Measurements from ENCODE around the gene RXFP3. TPM values are rescaled to one million over a fixed set of nuclear protein-coding genes. Genes with fewer than 3 reads are reported as not detected.
A peak's percentile ranks its signal among the peaks of the same experiment; 100 is the strongest.

Gene RXFP3
- total RNA-seq, 4 donors from 2014 or later, result not detected

DNA sequence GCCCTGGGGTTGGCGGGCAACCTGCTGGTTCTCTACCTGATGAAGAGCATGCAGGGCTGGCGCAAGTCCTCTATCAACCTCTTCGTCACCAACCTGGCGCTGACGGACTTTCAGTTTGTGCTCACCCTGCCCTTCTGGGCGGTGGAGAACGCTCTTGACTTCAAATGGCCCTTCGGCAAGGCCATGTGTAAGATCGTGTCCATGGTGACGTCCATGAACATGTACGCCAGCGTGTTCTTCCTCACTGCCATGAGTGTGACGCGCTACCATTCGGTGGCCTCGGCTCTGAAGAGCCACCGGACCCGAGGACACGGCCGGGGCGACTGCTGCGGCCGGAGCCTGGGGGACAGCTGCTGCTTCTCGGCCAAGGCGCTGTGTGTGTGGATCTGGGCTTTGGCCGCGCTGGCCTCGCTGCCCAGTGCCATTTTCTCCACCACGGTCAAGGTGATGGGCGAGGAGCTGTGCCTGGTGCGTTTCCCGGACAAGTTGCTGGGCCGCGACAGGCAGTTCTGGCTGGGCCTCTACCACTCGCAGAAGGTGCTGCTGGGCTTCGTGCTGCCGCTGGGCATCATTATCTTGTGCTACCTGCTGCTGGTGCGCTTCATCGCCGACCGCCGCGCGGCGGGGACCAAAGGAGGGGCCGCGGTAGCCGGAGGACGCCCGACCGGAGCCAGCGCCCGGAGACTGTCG lies 976 bp downstream of the RXFP3 start:
- Histone ChIP-seq H3K36me3 (no peaks in the 10 kb centered on the region), H3K4me1 (peaks cover 0 to 12% (median 7%) of the 10 kb centered on the region in 4 donors), H3K9me3 (no peaks in the 10 kb centered on the region), H3K4me3 (peak overlapping the region in 1 of 4 donors; percentile 35), H3K27me3 (peaks cover 65% of the 10 kb centered on the region), H3K27ac (no peak overlapping the region)
- in situ Hi-C loops (cut with MboI; ENCODE audit: low pct_ligation_motif_present in 1 of 4, low pct_unique_long_range_greater_than_20kb in 1 of 4, low sequenced_read_pairs in 3 of 4) (loop anchor here in 3 of 4 donors (10.0 to 25.0 kb wide), 3 partner anchors 475 to 502 kb away; partner anchors contain the start of gene TARS1 (in 1 of the 3)), intact Hi-C loops (cut with DNase I; ENCODE audit: low total_unique reads) (loop anchor here (10.0 kb wide), 1 partner anchor 502 kb away; no protein-coding TSS in a partner anchor)
- WGBS, 2 donors (ENCODE audit: low coverage in 1 of 2), result 64% methylated on average over 54 of the region's 54 CpGs; no CpG with 5 or more reads in 1 of the 2 donors
- no peak for DNase-seq
- TF ChIP-seq EP300 (IDR thresholded peaks at IDR 0.05; ENCODE audit: low read depth) (no peak), POLR2AphosphoS5 (IDR thresholded peaks at IDR 0.05) (no peak), POLR2A (IDR thresholded peaks at IDR 0.05) (no peak)
- TF ChIP-seq, protein P1, sequence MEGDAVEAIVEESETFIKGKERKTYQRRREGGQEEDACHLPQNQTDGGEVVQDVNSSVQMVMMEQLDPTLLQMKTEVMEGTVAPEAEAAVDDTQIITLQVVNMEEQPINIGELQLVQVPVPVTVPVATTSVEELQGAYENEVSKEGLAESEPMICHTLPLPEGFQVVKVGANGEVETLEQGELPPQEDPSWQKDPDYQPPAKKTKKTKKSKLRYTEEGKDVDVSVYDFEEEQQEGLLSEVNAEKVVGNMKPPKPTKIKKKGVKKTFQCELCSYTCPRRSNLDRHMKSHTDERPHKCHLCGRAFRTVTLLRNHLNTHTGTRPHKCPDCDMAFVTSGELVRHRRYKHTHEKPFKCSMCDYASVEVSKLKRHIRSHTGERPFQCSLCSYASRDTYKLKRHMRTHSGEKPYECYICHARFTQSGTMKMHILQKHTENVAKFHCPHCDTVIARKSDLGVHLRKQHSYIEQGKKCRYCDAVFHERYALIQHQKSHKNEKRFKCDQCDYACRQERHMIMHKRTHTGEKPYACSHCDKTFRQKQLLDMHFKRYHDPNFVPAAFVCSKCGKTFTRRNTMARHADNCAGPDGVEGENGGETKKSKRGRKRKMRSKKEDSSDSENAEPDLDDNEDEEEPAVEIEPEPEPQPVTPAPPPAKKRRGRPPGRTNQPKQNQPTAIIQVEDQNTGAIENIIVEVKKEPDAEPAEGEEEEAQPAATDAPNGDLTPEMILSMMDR (IDR thresholded peaks at IDR 0.05), result no peak

DNA sequence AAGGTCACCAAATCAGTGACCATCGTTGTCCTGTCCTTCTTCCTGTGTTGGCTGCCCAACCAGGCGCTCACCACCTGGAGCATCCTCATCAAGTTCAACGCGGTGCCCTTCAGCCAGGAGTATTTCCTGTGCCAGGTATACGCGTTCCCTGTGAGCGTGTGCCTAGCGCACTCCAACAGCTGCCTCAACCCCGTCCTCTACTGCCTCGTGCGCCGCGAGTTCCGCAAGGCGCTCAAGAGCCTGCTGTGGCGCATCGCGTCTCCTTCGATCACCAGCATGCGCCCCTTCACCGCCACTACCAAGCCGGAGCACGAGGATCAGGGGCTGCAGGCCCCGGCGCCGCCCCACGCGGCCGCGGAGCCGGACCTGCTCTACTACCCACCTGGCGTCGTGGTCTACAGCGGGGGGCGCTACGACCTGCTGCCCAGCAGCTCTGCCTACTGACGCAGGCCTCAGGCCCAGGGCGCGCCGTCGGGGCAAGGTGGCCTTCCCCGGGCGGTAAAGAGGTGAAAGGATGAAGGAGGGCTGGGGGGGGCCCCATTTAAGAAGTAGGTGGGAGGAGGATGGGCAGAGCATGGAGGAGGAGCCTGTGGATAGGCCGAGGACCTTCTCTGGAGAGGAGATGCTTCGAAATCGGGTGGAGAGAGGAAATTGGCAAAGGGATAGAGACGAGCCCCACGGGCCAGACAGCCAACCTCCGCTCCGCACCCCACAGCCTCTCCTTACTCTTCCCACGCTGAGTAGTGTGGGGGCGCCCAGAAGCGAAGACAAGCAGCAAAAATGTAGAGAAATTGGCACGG lies 1.7 kb downstream of the RXFP3 start:
- Histone ChIP-seq H3K27me3 (peaks cover 69% of the 10 kb centered on the region), H3K4me1 (peaks cover 0 to 12% (median 7%) of the 10 kb centered on the region in 4 donors), H3K36me3 (no peaks in the 10 kb centered on the region), H3K4me3 (no peak overlapping the region), H3K9me3 (no peaks in the 10 kb centered on the region), H3K27ac (no peak overlapping the region)
- no peak for TF ChIP-seq EP300 (IDR thresholded peaks at IDR 0.05; ENCODE audit: low read depth)
- TF ChIP-seq POLR2A (IDR thresholded peaks at IDR 0.05), result no peak
- no peak for TF ChIP-seq POLR2AphosphoS5 (IDR thresholded peaks at IDR 0.05)
- TF ChIP-seq, protein P1 (IDR thresholded peaks at IDR 0.05), result no peak
- in situ Hi-C loops (cut with MboI; ENCODE audit: low pct_ligation_motif_present in 1 of 4, low pct_unique_long_range_greater_than_20kb in 1 of 4, low sequenced_read_pairs in 3 of 4), result loop anchor here in 3 of 4 donors (10.0 to 25.0 kb wide), 3 partner anchors 476 to 503 kb away; partner anchors contain the start of gene TARS1 (in 1 of the 3)
- intact Hi-C loops (cut with DNase I; ENCODE audit: low total_unique reads), result loop anchor here (10.0 kb wide), 1 partner anchor 503 kb away; no protein-coding TSS in a partner anchor
- DNase-seq, result no peak
- 30 to 66% methylated on average over 2 to 54 of the region's 54 CpGs for WGBS, 2 donors (ENCODE audit: low coverage in 1 of 2)

DNA sequence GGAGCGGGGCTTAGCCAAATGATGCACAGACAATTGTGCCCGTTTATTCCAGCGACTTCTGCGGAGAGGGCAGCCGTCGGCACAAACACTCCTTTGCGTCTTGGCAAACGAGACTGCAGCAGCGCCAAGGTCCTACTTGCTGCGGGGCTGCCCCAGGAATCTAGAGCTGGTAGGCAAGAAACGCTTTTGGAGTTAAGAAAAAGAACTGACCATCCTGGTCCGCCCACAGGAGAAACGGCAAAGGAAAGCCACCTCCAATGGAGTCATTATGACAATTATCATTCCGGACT lies 2.3 kb downstream of the RXFP3 start:
- Histone ChIP-seq H3K4me3 (no peak overlapping the region), H3K4me1 (peaks cover 0 to 12% (median 7%) of the 10 kb centered on the region in 4 donors), H3K27me3 (peaks cover 69% of the 10 kb centered on the region), H3K36me3 (no peaks in the 10 kb centered on the region), H3K9me3 (no peaks in the 10 kb centered on the region), H3K27ac (no peak overlapping the region)
- in situ Hi-C loops (cut with MboI; ENCODE audit: low pct_ligation_motif_present in 1 of 4, low pct_unique_long_range_greater_than_20kb in 1 of 4, low sequenced_read_pairs in 3 of 4) (loop anchor here in 3 of 4 donors (10.0 to 25.0 kb wide), 3 partner anchors 476 to 504 kb away; partner anchors contain the start of gene TARS1 (in 1 of the 3)), intact Hi-C loops (cut with DNase I; ENCODE audit: low total_unique reads) (loop anchor here (10.0 kb wide), 1 partner anchor 504 kb away; no protein-coding TSS in a partner anchor)
- TF ChIP-seq, protein P1 (IDR thresholded peaks at IDR 0.05), result no peak
- TF ChIP-seq EP300 (IDR thresholded peaks at IDR 0.05; ENCODE audit: low read depth) (no peak), POLR2AphosphoS5 (IDR thresholded peaks at IDR 0.05) (no peak), POLR2A (IDR thresholded peaks at IDR 0.05) (no peak)
- WGBS, 2 donors (ENCODE audit: low coverage in 1 of 2), result 60 to 63% methylated on average over 1 to 14 of the region's 14 CpGs
- no peak for DNase-seq

DNA sequence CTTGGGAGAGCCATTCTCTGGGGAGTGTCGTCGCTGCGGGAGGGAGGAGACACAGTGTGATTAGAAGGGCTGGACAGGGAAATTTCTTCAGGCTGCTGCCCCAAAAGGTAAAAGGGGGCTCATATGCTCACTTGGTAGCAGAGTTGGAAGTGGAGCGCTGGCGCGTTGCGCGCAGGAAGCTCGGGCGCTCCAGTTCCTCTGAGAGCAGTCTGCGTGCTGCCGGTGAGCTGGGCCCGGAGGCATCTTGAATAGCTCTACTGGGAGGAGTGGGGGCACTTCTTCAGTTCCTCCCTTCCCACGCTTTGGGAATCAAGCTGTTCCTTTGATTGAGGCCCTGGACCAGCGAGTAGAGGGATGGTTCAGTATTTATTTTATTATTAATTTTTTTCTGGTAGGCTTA lies 2.7 kb downstream of the RXFP3 start:
- Histone ChIP-seq H3K27ac (no peak overlapping the region), H3K27me3 (peaks cover 69% of the 10 kb centered on the region), H3K4me1 (peaks cover 0 to 12% (median 7%) of the 10 kb centered on the region in 4 donors), H3K4me3 (no peak overlapping the region), H3K9me3 (no peaks in the 10 kb centered on the region), H3K36me3 (no peaks in the 10 kb centered on the region)
- in situ Hi-C loops (cut with MboI; ENCODE audit: low pct_ligation_motif_present in 1 of 4, low pct_unique_long_range_greater_than_20kb in 1 of 4, low sequenced_read_pairs in 3 of 4), result loop anchor here in 3 of 4 donors (10.0 to 25.0 kb wide), 3 partner anchors 477 to 504 kb away; partner anchors contain the start of gene TARS1 (in 1 of the 3)
- TF ChIP-seq EP300 (IDR thresholded peaks at IDR 0.05; ENCODE audit: low read depth) (no peak), POLR2AphosphoS5 (IDR thresholded peaks at IDR 0.05) (no peak), POLR2A (IDR thresholded peaks at IDR 0.05) (no peak)
- TF ChIP-seq, protein P1 (IDR thresholded peaks at IDR 0.05), result no peak
- no peak for DNase-seq
- 49% methylated on average over 15 of the region's 15 CpGs; no CpG with 5 or more reads in 1 of the 2 donors for WGBS, 2 donors (ENCODE audit: low coverage in 1 of 2)
- intact Hi-C loops (cut with DNase I; ENCODE audit: low total_unique reads), result loop anchor here (10.0 kb wide), 1 partner anchor 504 kb away; no protein-coding TSS in a partner anchor
